Measurements from ENCODE around the gene TACC2.
"Not testable (repeated sequence)": the region's sequence is repeated elsewhere in the genome, so short reads cannot be mapped to it uniquely, and the experiment has no call there.

TACC2 gene

GRCh38 chr10:121988361-121989324, at the start of gene TACC2:
Gene TACC2 (plus strand): TSS chr10:121989163. CDS start chr10:122021982, 32,819 bp downstream.
- DNase-seq, result peak; percentile 33

GRCh38 chr10:121941532-121941931, 47.4 kb upstream of the TACC2 start:
- no peak for DNase-seq

GRCh38 chr10:121942749-121943416, 46.1 kb upstream of the TACC2 start:
- no peak for DNase-seq

GRCh38 chr10:121947343-121948330, 41.3 kb upstream of the TACC2 start:
- no peak for DNase-seq

- no peak for DNase-seq
Measured at GRCh38 chr10:121949049-121949448, 39.9 kb upstream of the TACC2 start.

- DNase-seq, result no peak
Measured at GRCh38 chr10:121949451-121949850, 39.5 kb upstream of the TACC2 start.

GRCh38 chr10:121952226-121952625, 36.7 kb upstream of the TACC2 start:
- no peak for DNase-seq

- DNase-seq, result no peak
Measured at GRCh38 chr10:121956111-121957061, 32.6 kb upstream of the TACC2 start.

GRCh38 chr10:121959671-121960070, 29.3 kb upstream of the TACC2 start:
- no peak for DNase-seq

- DNase-seq, result no peak
Measured at GRCh38 chr10:121961456-121961855, 27.5 kb upstream of the TACC2 start.

GRCh38 chr10:121965996-121966395, 23.0 kb upstream of the TACC2 start:
- DNase-seq, result no peak

GRCh38 chr10:121969086-121969485, 19.9 kb upstream of the TACC2 start:
- DNase-seq, result not testable (repeated sequence)

GRCh38 chr10:121974019-121974534, 14.9 kb upstream of the TACC2 start:
- DNase-seq, result no peak

- peak; percentile 83 for DNase-seq
Measured at GRCh38 chr10:121974535-121975294, 14.2 kb upstream of the TACC2 start, which contains the start of gene NSMCE4A. Gene NSMCE4A (minus strand): TSS chr10:121975217. CDS start chr10:121975165, 52 bp downstream.

GRCh38 chr10:121975295-121976086, 13.5 kb upstream of the TACC2 start:
- DNase-seq, result no peak

GRCh38 chr10:121976607-121977006, 12.4 kb upstream of the TACC2 start:
- DNase-seq, result no peak

- no peak for DNase-seq
Measured at GRCh38 chr10:121978511-121978910, 10.5 kb upstream of the TACC2 start.

GRCh38 chr10:121981346-121981745, 7.6 kb upstream of the TACC2 start:
- no peak for DNase-seq

GRCh38 chr10:121983852-121984251, 5.1 kb upstream of the TACC2 start:
- no peak for DNase-seq
